ENCODE measurements around the gene POLR3GL. TPM values are rescaled to one million over a fixed set of nuclear protein-coding genes. Genes with fewer than 3 reads are reported as not detected.
A peak's percentile ranks its signal among the peaks of the same experiment; 100 is the strongest.

Gene POLR3GL
- 10 to 100 TPM; 18.7 to 25.7 (median 22.5) TPM for total RNA-seq

DNA sequence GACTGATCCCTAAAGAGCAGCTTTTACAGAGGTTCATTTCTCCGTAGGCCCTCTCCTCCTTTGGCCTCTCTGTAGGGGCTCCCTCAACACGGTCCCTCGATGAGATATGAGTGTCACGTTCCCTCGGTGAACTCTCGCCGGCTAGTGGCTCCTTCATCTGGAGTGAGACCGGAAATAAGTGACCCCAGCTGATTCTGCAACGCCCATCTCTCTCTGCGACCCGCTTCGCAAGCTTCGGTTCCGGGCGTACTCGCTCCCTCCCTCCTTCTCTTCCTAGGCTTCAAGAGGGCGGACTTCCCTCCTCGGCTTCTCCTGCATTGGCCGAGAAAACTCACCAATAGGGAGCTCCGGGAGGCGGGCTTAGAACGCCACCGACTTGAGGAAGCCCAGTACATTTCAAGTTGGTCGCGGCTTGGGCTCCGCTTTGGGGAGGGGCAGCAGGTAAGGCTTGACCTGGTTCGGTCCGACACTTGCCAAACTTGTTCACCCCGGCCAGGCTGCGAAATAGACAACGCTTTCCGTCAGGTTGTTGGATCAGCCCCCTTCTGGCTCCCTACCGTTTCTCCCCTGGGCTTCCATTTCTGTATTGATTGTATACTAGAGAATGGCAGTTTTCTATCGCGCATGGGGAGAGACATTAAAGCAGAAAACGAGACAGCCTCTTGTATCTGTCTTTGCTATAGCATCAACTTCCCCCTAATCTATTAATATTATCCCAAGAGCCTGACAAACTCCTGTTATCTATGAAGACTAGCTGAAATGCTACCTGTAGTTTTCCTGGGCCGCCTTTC lies at the start of gene POLR3GL, which contains the start of gene ANKRD34A:
TSS of gene POLR3GL (plus strand) at position 363 of the 791 bp plus-strand sequence. CDS start 10,176 bp downstream, outside the sequence.
TSS of gene ANKRD34A (minus strand) at position 248 of the 791 bp plus-strand sequence. CDS start 2,816 bp downstream, outside the sequence.
- peak within 1 kb of the TSS; percentile 37 to 65 (median 55) for H3K4me3 ChIP-seq
- WGBS, 2 donors = 0% methylated on average over 27 to 37 of the region's 37 CpGs
- H3K9me3 ChIP-seq = peaks cover 0 to 3% (median 0%) of the 10 kb centered on the region in 4 donors
- peak; percentile 1 to 98 (median 84) for TF ChIP-seq POLR2A (IDR thresholded peaks at IDR 0.05)
- TF ChIP-seq EP300 (IDR thresholded peaks at IDR 0.05) = no peak
- TF ChIP-seq POLR2AphosphoS5 (IDR thresholded peaks at IDR 0.05) = peak; percentile 86 to 97
- TF ChIP-seq CTCF (IDR thresholded peaks at IDR 0.05) = peak in 1 of 6 experiments; percentile 17
- H3K27ac ChIP-seq = peak within 1 kb of the TSS; percentile 78 to 93 (median 91)
- peak; percentile 95 to 97 for ATAC-seq (ENCODE audit: low FRiP score in 2 of 2)
- no peaks in the 10 kb centered on the region for H3K27me3 ChIP-seq
- H3K4me1 ChIP-seq = peaks cover 40 to 54% (median 47%) of the 10 kb centered on the region in 4 donors
- peak in 1 of 2 donors; percentile 99 for DNase-seq
- no peaks in the 10 kb centered on the region for H3K36me3 ChIP-seq

GRCh38 chr1:145916745-145917144 lies 47.7 kb upstream of the POLR3GL start:
- H3K4me1 ChIP-seq = peaks cover 20 to 28% (median 24%) of the 10 kb centered on the region in 4 donors
- 84 to 89% methylated on average over 5 of the region's 5 CpGs for WGBS, 2 donors
- DNase-seq = no peak
- TF ChIP-seq EP300 (IDR thresholded peaks at IDR 0.05) = no peak
- no peak for TF ChIP-seq POLR2A (IDR thresholded peaks at IDR 0.05)
- TF ChIP-seq POLR2AphosphoS5 (IDR thresholded peaks at IDR 0.05) = no peak
- no peak for TF ChIP-seq CTCF (IDR thresholded peaks at IDR 0.05)
- no peaks in the 10 kb centered on the region for H3K27me3 ChIP-seq
- H3K4me3 ChIP-seq = no peak overlapping the region
- ATAC-seq (ENCODE audit: low FRiP score in 2 of 2) = no peak
- no peaks in the 10 kb centered on the region for H3K9me3 ChIP-seq
- H3K36me3 ChIP-seq = peaks cover 6 to 36% (median 12%) of the 10 kb centered on the region in 4 donors
- H3K27ac ChIP-seq = peak overlapping the region in 1 of 4 donors; percentile 87

- TF ChIP-seq EP300 (IDR thresholded peaks at IDR 0.05) (no peak), POLR2AphosphoS5 (IDR thresholded peaks at IDR 0.05) (no peak), CTCF (IDR thresholded peaks at IDR 0.05) (no peak), POLR2A (IDR thresholded peaks at IDR 0.05) (no peak)
- Histone ChIP-seq H3K36me3 (peaks cover 0 to 28% (median 7%) of the 10 kb centered on the region in 4 donors), H3K9me3 (no peaks in the 10 kb centered on the region), H3K4me3 (peak overlapping the region; percentile 70 to 88 (median 80)), H3K4me1 (peaks cover 20 to 28% (median 24%) of the 10 kb centered on the region in 4 donors), H3K27me3 (no peaks in the 10 kb centered on the region), H3K27ac (peak overlapping the region; percentile 85 to 95 (median 87))
- no peak for DNase-seq
- no peak for ATAC-seq (ENCODE audit: low FRiP score in 2 of 2)
- 80 to 84% methylated on average over 5 of the region's 5 CpGs for WGBS, 2 donors
Measured at GRCh38 chr1:145917595-145917994, 46.9 kb upstream of the POLR3GL start.

DNA sequence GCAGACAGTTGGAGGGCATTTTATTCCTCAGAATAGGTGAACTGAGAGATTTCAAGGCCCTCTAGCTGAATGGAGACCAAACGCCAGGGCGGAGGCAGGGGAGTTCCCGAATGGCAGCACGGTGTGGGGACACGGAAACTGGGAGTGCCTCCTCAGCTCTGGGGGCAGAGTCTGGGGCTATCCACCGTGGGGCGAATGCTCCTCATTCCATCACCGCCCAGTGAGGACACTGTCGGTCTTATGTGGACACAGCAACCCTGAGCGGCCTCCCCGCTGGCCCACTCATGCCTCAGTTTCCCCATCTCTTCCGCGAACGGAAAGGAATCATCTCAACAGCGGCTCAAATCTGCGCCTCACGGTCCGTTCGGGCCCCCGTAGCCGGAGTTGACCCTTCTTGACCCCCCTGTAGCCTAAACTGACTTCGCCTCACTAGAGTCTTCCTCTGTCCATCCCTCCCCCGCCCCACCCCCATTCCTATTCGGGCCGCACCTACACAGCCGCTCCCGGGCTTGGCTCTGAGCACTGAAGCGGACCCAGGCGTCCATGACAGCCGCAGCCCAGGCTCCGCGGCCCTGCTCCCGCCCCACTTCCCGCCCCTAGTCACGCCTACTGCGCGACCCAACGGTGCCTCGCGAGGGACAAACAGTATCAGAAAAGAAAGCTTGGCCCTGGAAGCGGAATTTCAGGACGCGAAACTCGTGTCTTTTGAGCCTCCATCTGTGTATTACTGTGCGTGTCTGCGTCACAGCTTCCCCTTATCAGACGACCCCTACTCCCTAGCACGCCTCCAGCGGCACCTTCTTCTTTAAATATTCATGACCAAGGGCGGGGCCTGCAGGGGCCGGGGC lies 46.1 kb upstream of the POLR3GL start, which contains the start of gene PEX11B:
TSS of gene PEX11B (minus strand) at position 574 of the 848 bp plus-strand sequence. CDS start at position 545, 29 bp downstream.
- TF ChIP-seq EP300 (IDR thresholded peaks at IDR 0.05) (peak in 2 of 4 donors; percentile 47 to 54), POLR2A (IDR thresholded peaks at IDR 0.05) (peak in 3 of 4 donors; percentile 29 to 67 (median 46)), POLR2AphosphoS5 (IDR thresholded peaks at IDR 0.05) (peak; percentile 76 to 93), CTCF (IDR thresholded peaks at IDR 0.05) (no peak)
- peak within 1 kb of the TSS; percentile 70 to 88 (median 80) for H3K4me3 ChIP-seq
- peak; percentile 98 for ATAC-seq (ENCODE audit: low FRiP score in 2 of 2)
- no peaks in the 10 kb centered on the region for H3K9me3 ChIP-seq
- H3K27me3 ChIP-seq = no peaks in the 10 kb centered on the region
- H3K27ac ChIP-seq = peak within 1 kb of the TSS; percentile 85 to 95 (median 87)
- H3K4me1 ChIP-seq = peaks cover 20 to 28% (median 24%) of the 10 kb centered on the region in 4 donors
- WGBS, 2 donors = 0 to 1% methylated on average over 28 to 38 of the region's 51 CpGs
- DNase-seq = peak; percentile 92 to 98
- peaks cover 0 to 30% (median 5%) of the 10 kb centered on the region in 4 donors for H3K36me3 ChIP-seq

All from upper lobe of left lung (tissue), 6 donors.